COLO668 (cell line): ENCODE measurements around the gene DSC3.

ENCODE experiments used
- DNase-seq: peaks from one replicate; lab custom pipeline; 2025; ENCODE audit not compliant: unreplicated experiment; lab: John Stamatoyannopoulos, UW

DSC3 gene

GRCh38 chr18:31042406-31043181, at the start of gene DSC3:
DSC3 (minus strand) TSS chr18:31042742; CDS start chr18:31042660, 82 bp downstream.
- DNase-seq: peak; percentile 30

DNA sequence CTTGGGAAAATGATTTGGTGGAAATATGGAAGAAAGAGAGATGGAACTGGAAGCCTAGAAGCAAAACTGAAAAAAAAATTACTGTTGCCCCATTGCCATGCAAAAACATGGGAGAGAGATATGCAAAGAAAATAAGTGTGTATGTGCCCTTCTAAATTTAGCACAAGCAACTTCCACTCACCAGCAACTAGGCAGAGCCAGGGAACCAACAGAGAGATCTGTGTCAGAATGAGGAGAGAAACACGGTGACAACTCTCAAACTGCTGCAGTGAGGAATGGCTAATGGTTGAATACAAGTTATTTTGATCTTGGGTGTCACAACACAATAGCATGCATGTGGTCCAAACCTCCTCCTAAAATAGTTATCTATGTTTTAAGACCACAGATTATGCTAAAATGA, 48.8 kb upstream of the DSC3 start:
- no peak for DNase-seq

DNA sequence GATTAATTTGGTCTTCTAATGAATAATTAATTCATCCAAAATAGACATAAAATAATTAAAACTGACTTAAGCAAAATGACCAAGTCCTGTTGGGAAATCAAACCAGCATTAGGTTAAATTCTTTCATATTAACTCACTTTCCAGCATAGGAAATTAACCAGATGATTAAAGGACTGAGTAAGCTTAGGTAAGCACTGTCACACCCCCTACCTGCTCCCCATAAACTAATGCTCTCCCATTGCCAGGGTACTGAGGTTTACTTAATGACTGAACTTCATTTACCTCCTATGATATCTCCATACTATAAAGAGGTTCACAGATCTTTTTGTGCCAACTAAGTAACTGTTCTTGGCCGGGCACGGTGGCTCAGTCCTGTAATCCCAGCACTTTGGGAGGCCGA, 46.0 kb upstream of the DSC3 start:
- no peak for DNase-seq

DNA sequence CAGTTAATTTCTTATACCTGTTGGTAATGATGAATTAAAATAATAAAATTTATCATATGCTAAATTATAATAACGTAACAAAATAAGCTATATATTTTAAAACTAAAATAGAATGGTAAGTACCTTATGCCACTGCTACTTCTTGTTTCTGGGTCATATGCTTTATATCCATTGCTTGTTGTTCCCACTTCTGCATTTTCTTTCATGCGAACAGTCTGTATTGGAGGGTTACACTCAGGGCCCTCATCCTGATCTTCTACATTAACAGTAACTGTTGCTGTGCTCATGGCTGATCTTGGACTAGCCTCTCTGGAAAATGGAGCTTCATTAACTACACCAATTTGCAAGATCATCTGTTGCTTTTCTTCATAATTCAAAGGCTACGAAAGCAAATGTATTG, 37.4 kb upstream of the DSC3 start:
- DNase-seq: no peak

GRCh38 chr18:31077878-31078277, 35.3 kb upstream of the DSC3 start:
- no peak for DNase-seq

DNA sequence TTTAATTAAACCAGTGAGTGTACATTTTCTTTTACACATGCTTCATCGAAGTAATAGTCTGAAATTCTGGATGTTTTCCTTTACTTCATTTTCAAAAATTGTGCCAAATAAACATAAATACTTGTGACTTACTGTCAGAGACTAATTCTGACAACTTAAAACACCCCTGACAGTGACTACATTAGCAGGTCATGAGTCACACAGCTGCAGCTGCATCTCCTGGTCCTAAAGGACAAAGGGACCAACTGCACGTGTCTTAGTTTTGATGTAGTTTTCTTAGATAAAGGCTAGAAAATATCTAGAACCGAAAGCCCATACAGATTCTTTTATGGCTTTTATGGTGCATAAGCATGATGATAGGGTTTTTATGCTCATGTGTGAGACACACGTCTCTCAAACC, 29.6 kb upstream of the DSC3 start:
- no peak for DNase-seq

DNA sequence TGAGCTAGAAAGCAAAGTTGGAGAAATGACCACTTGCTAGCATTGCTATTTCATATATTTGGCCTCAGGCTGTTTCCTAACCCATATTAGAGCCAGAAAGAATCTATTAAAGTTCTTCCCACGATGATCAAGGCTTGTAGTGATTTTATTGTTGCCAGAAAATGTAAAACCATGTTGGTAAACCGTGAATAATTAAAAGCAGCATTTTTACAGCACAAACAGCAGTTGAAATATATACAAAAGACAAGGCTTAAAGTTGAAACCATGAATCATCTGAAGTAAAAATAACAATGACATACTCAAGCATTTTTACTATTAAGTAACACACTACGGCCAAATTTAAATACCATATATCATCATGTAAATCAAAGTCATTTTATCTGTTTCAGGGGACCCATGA, 27.7 kb upstream of the DSC3 start:
- DNase-seq: no peak

DNA sequence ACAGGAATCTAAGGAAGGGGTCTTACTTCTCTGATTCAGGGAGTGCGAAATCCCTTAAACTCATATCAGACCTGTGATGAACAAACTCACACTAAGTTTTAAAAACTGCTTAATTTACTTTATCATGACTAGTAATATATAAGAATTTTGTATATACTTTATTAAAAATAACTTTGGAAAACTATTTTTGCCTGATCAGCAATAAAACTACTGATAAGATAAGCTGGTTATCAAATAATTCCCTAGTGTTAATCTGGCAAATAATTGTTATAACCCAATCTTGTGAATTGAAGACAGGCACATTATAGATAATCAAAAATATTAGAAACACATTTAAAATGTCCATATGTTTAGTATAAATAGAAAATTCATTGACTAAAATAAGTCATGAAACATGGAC, 23.7 kb upstream of the DSC3 start:
- DNase-seq: no peak

DNA sequence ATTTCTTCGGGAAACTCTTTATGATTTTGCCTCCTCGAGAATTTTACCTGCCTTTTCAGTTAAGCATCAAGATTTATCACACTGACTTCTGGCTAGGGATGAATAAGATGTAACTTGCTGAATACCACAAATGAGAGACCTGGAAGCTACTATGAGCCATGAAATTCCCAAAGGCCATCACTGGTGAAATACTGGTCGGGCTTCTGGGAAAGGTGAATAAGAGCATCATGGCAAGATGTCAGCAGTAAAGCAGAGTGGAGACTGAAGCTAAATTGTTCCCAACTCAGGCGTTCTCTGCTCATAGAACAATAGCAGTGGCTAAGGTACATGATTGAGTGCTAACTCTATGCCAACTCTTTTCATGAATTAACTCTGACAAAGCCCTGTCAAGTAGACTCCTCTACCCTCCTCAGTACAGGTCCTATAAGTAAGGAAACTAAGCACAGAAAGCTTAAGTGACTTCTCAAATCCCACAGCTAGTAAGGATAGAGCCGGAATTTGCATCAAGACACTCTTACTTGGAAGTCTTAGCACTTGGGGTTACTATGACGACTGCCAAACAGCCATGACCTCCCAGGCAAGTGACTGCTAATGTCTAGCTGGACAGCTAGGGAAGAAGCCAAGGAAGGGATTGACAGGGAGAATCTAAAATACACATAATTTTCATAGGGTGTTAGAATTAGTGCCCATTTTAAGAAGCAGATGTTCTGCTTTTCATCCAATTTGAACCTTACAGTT, 22.7 kb upstream of the DSC3 start:
- DNase-seq: no peak

- DNase-seq: no peak
Measured at GRCh38 chr18:31064130-31064529, 21.6 kb upstream of the DSC3 start.

DNA sequence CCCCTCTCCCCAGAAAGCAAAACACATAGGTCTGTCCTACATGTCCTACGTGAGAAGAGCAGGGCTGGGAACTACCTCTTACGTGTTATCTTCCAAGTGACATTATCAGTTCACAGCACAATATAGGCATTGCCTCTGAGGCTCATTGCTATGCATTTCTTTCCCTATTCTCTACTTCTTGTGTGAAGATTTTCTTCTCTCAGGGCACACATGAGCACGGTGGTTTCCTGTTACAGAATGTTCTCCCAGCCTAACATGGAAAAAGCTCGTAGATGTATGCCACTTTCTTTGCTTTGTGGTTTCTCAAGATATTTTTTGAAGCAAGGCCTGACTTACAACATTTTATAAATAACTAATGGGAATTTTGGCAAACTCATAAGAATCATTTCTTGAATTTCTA, 19.4 kb upstream of the DSC3 start:
- DNase-seq: no peak

- no peak for DNase-seq
Measured at GRCh38 chr18:31058897-31059296, 16.4 kb upstream of the DSC3 start.

GRCh38 chr18:31057917-31058316, 15.4 kb upstream of the DSC3 start:
- no peak for DNase-seq

- no peak for DNase-seq
Measured at GRCh38 chr18:31057051-31057450, 14.5 kb upstream of the DSC3 start.

DNA sequence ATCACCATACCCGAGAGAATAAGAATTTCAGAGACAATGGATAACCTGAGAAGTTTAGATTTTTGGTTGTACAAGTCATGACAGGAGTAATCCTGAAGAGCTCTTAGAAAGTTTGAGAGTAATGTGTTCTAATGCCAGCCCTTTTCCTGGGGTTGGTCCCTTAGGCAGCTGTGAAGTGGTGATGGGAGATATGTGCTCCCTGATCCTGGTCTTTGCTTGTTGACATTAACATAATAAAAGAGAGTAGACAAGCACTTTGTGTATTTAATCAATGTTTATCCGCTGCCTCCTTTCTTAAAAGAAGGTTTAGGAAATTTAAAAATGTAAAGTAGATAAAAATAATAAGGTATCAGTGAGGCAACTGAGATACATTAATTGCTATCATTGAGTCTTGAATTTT, 13.8 kb upstream of the DSC3 start:
- no peak for DNase-seq

- no peak for DNase-seq
Measured at GRCh38 chr18:31050635-31051034, 8.1 kb upstream of the DSC3 start.

- DNase-seq: peak; percentile 22
Measured at GRCh38 chr18:31049189-31049588, 6.6 kb upstream of the DSC3 start.

GRCh38 chr18:31048216-31048615, 5.7 kb upstream of the DSC3 start:
- DNase-seq: no peak

GRCh38 chr18:31046916-31047315, 4.4 kb upstream of the DSC3 start:
- DNase-seq: no peak

- no peak for DNase-seq
Measured at GRCh38 chr18:31045599-31045998, 3.1 kb upstream of the DSC3 start.

GRCh38 chr18:31044926-31045325, 2.4 kb upstream of the DSC3 start:
- DNase-seq: no peak

DNA sequence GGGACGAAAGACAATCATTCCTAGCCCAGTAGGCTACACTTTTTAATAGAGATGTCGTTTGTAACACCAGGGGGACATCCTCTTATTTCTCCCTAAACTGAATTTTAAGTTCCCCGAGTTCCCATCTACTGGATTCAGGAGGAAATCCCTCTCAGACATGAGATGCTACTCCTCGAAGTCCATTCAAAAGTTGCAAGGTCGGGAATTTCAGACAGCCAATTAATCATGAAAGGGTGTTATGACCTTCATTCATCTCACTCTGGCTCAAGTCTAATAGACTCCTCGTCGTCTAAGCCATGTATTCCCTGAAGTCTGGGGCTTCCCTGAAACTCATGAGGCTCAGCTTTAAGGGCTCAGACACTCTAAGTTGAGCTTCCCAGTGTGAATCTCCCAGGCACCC, 1.2 kb upstream of the DSC3 start:
- no peak for DNase-seq

- DNase-seq: no peak
Measured at GRCh38 chr18:31042084-31042405, 497 bp downstream of the DSC3 start.
